Glutamatergic neuron (in vitro differentiated cells): ENCODE measurements around the gene ZNRF1. TPM values are rescaled to one million over a fixed set of nuclear protein-coding genes. Genes with fewer than 3 reads are reported as not detected.

Experiments used
- DNase-seq: peaks from one replicate; pipeline ENCODE4 v3.0.0; 2022
- H3K27ac Mint-ChIP-seq: one replicate; pipeline ENCODE4 v1.8.0; 2020; ENCODE audit warnings: mild to moderate bottlenecking, mixed read lengths, inconsistent platforms; ENCODE audit not compliant: unreplicated experiment
- H3K27me3 Mint-ChIP-seq: one replicate; pipeline ENCODE4 v1.8.0; 2020; ENCODE audit warnings: mild to moderate bottlenecking, moderate library complexity, mixed read lengths, inconsistent platforms; ENCODE audit not compliant: unreplicated experiment
- H3K36me3 Mint-ChIP-seq: one replicate; pipeline ENCODE4 v1.8.0; 2020; ENCODE audit warnings: mild to moderate bottlenecking, mixed read lengths, inconsistent platforms; ENCODE audit not compliant: unreplicated experiment
- H3K4me1 Mint-ChIP-seq: one replicate; pipeline ENCODE4 v1.8.0; 2020; ENCODE audit warnings: mild to moderate bottlenecking, low read depth, mixed read lengths, inconsistent platforms; ENCODE audit not compliant: unreplicated experiment
- H3K4me3 Mint-ChIP-seq: one replicate; pipeline ENCODE4 v1.8.0; 2020; ENCODE audit warnings: mild to moderate bottlenecking, mixed read lengths, inconsistent platforms; ENCODE audit not compliant: unreplicated experiment
- H3K9me3 Mint-ChIP-seq: one replicate; pipeline ENCODE4 v1.8.0; 2020; ENCODE audit warnings: mild to moderate bottlenecking, moderate library complexity, mixed read lengths, inconsistent platforms; ENCODE audit not compliant: unreplicated experiment
- total RNA-seq: library from RNA; stranded (reverse); fragmentation: NEBNext Ultra II Directional; extraction: Animal tissue kit (Norgen Biotek cat#: 25700); gene quantifications from one replicate; pipeline ENCODE4 v1.2.1, GENCODE V29; 2021; ENCODE audit not compliant: unreplicated experiment
- TF ChIP-seq, protein P1 (sequence below): fragments of 200-600 bp; sonication (generic); IDR thresholded peaks from one replicate; pipeline ENCODE4 v1.5.0; 2021; ENCODE audit not compliant: partially characterized antibody, unreplicated experiment

Gene ZNRF1
- total RNA-seq, 1 donor from 2014 or later, result 55.3 TPM

DNA sequence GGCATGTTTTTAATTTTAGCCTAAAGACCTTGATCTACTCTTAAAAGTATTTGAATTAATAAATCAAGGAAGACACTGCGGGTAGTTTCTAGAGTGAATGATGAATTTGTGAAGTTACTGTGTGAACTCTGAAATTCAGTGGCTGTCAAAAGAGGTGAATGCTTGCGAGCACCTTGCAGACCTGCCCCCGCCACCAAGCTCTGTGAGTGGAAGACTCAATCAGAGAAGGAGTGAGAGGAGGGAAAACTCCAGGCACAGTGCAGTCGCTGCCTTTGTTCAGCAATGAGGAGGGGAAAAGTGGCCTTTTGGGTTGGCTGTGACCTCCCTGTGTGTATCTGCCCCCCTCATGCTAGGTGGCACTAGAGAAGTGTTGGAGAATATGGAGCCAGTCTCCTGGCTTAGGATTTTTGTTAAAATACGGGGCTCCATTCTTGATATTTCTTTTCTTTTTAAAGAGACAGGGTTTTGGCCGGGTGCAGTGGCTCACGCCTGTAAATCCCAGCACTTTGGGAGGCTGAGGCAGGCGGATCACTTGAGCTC lies 64.8 kb downstream of the ZNRF1 start:
- peaks cover 3% of the 10 kb centered on the region for H3K9me3 Mint-ChIP-seq
- no peak for DNase-seq
- no peak overlapping the region for H3K4me3 Mint-ChIP-seq
- H3K36me3 Mint-ChIP-seq, result no peaks in the 10 kb centered on the region
- H3K4me1 Mint-ChIP-seq, result peaks cover 11% of the 10 kb centered on the region
- TF ChIP-seq, protein P1, sequence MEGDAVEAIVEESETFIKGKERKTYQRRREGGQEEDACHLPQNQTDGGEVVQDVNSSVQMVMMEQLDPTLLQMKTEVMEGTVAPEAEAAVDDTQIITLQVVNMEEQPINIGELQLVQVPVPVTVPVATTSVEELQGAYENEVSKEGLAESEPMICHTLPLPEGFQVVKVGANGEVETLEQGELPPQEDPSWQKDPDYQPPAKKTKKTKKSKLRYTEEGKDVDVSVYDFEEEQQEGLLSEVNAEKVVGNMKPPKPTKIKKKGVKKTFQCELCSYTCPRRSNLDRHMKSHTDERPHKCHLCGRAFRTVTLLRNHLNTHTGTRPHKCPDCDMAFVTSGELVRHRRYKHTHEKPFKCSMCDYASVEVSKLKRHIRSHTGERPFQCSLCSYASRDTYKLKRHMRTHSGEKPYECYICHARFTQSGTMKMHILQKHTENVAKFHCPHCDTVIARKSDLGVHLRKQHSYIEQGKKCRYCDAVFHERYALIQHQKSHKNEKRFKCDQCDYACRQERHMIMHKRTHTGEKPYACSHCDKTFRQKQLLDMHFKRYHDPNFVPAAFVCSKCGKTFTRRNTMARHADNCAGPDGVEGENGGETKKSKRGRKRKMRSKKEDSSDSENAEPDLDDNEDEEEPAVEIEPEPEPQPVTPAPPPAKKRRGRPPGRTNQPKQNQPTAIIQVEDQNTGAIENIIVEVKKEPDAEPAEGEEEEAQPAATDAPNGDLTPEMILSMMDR, result no peak
- H3K27me3 Mint-ChIP-seq, result peaks cover 4% of the 10 kb centered on the region
- H3K27ac Mint-ChIP-seq, result no peak overlapping the region

DNA sequence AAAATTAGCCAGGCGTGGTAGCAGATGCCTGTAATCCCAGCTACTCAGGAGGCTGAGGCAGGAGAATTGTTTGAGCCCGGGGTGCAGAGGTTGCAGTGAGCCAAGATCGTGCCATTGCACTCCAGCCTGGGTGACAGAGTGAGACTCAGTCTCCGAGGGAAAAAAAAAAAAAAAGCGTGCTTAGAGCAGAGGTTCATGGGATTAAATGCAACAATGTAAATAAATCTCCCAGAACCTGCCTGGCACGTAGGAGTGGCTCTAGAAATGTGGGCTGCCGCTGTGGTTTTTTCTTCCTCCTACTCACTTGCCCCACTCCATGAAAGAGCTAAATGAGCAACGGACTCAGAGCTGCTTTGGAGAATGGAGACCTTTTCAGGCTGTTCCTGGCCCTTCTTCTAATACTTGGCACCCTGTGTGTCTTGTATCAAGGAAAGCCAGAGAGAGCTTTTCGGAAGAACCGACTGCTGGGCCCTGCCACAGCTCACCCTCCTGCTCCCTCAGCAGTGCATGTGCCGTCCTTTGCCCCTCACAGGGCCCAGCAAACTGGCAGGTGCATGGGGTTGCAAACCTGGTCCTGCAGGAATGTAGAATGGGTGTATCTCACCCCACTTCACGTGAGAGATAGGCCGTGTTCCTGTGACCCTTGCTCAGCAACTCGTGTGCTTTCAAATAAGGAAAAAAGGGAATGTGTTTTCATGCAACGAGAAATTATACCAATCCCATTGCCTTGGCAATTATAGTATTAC lies 65.8 kb downstream of the ZNRF1 start:
- DNase-seq, result no peak
- TF ChIP-seq, protein P1, result no peak
- peaks cover 4% of the 10 kb centered on the region for H3K9me3 Mint-ChIP-seq
- H3K27me3 Mint-ChIP-seq, result peaks cover 6% of the 10 kb centered on the region
- peaks cover 10% of the 10 kb centered on the region for H3K4me1 Mint-ChIP-seq
- H3K4me3 Mint-ChIP-seq, result no peak overlapping the region
- H3K27ac Mint-ChIP-seq, result no peak overlapping the region
- H3K36me3 Mint-ChIP-seq, result no peaks in the 10 kb centered on the region

DNA sequence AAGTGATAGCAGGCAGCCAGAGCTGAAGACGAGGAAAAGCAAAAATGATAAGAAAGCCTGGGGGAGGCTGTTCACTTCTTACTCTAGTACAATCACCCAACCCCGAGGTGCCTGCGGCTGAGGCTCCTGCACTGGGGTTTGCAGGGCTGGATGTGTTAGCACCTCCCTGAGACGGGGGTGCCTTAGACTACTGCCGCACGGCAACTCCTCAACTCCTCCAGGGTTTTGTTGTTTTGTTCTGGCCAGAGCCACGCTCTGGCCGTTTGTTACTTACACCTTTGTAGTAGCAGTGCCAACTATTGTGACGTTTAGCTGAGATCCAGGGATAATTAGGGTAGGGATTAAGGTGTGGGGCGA lies 66.3 kb downstream of the ZNRF1 start:
- H3K27me3 Mint-ChIP-seq, result peaks cover 6% of the 10 kb centered on the region
- H3K27ac Mint-ChIP-seq, result no peak overlapping the region
- peaks cover 16% of the 10 kb centered on the region for H3K4me1 Mint-ChIP-seq
- no peak for DNase-seq
- no peaks in the 10 kb centered on the region for H3K36me3 Mint-ChIP-seq
- H3K9me3 Mint-ChIP-seq, result peaks cover 6% of the 10 kb centered on the region
- TF ChIP-seq, protein P1, result no peak
- no peak overlapping the region for H3K4me3 Mint-ChIP-seq

DNA sequence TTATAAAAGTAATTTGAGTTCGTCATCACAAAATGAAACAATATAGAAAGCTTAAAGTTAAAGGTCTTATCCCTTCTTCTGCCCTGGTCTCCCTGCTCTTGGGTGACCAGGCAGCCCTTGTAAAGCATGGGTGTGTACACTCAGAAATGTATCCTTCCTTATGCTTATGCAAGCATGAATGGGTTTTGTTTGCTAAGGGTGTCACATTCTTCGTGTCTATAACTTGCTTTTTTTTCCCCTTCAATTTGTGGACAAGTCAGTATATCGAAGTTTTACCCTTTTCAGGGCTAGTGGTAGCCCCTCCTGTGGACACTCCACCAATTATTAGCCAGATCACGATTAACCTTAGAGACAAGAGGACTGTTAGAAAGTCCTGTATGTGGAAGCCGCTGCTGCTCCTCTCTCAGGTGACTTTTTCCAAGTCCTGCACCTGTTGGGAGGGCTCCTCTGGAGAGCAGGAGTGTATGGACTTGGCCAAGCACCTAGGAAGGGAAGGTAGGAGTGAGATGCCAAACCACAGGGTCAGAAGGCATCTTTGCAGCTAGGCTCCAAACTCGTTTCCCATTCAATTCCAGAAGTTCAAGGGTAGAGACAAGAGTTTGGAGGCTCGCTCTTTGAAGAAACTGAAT lies 66.8 kb downstream of the ZNRF1 start:
- TF ChIP-seq, protein P1, result no peak
- no peaks in the 10 kb centered on the region for H3K36me3 Mint-ChIP-seq
- H3K4me3 Mint-ChIP-seq, result no peak overlapping the region
- peaks cover 6% of the 10 kb centered on the region for H3K27me3 Mint-ChIP-seq
- peaks cover 21% of the 10 kb centered on the region for H3K4me1 Mint-ChIP-seq
- peaks cover 6% of the 10 kb centered on the region for H3K9me3 Mint-ChIP-seq
- DNase-seq, result no peak
- no peak overlapping the region for H3K27ac Mint-ChIP-seq
